ENCODE data around the gene PRKRA.
"Not testable (repeated sequence)": the region's sequence is repeated elsewhere in the genome, so short reads cannot be mapped to it uniquely, and the experiment has no call there.

The PRKRA gene

DNA sequence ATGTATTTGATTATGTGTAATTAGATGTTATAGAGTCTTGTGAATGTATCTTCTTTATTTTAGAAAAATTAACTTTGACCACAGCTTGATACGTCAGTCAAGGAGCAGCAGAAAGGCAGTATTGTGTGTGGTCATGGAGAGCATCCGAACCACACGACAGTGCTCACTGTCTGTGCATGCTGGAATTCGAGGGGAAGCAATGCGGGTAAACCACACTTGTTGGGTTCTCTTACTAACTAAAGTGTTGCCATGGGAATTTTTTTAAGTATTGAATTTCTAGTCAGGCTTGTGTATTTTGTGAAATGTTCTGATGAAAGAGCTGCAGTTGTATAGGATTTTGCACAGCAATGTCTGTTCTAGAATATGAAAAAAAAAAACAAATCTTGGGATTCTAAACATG is 5.0 kb upstream of the PRKRA start:
- DNase-seq: no peak

DNA sequence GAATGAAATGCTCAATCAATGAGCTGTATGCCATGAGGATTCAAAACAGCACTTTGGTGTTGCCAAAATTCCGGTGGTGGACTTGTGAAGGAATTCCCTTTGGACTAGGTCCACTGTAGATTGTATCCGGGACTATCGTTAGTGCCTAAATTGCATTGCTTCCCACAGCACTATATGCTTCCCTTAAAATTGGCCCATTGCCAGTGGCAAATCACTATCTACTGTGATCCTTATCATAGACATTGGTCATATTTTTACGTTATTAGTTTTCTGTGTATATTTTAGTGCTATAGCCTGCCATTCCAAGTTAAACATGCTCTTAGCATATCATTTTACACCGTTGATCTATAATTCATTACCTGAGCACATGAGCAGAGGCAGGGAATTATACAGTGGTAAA is 1.9 kb upstream of the PRKRA start:
- DNase-seq: no peak

DNA sequence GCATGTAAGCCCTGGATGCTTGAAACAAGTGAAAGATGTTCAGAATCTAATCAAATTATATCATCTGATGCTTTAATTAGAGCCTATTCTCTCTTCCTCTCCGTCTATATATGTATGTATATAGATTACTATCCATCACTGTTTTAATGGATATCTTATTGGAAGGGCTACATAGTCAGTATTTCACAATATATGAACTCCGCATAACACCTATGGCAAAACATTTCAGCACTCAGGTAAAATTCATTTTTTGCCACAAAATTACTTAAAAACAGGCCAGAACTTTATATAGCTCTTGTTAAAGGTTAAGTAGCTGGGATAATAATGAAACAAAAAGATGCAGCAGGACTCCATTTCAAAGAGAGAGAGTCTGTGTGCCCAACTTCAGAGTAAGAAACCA is 1.4 kb upstream of the PRKRA start:
- DNase-seq: no peak

DNA sequence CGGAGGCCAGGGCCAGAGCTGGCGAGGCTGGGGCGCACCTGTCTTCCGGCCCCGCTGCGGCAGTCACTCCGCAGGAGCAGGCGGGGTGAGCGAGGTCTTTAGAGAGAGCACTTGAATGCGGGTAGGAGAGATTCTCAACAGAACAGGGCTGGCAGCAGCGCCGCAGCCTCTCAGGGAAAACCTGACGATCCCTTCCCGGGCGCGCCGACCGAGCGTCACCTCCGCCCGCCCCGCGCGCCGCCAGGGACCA is 526 bp downstream of the PRKRA start:
- DNase-seq: no peak

DNA sequence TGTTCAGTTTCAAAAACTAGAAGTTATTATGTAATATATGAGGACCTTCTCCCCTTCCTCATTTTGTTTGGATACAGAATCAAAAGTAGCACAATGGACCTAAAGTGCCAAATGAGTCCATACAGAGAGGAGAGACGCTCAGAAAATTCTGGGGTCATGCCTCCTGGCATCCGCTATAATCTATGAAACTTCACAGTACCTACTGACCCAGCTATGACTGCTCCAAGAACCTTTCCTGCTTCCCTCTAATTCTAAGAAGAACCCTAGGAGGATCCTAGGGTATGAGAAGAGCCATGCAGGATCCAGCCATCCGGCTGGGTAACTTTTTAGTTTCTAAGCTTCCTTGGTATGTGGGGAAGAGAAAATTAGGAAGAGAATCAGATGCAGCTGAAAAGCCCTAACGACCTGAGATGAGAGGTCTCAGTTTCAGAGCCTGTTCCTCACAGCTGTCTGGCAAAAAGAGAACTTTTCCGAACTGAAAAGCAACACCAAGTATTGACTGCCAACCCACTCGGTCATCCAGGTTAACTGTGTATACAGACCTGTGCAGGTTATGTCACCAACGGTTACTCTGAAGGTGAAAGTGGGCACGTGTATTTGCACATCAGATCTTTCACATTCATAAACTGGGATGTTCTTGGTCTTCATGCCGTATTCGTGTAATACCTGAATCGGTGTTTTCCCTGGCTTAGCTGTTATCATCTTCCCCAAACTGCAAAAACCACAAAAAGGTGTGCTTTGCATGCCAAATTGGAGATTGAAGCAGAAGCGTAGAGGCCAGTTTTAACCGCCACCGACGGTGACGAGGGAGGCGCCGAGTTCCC is 1.1 kb downstream of the PRKRA start:
- no peak for DNase-seq

DNA sequence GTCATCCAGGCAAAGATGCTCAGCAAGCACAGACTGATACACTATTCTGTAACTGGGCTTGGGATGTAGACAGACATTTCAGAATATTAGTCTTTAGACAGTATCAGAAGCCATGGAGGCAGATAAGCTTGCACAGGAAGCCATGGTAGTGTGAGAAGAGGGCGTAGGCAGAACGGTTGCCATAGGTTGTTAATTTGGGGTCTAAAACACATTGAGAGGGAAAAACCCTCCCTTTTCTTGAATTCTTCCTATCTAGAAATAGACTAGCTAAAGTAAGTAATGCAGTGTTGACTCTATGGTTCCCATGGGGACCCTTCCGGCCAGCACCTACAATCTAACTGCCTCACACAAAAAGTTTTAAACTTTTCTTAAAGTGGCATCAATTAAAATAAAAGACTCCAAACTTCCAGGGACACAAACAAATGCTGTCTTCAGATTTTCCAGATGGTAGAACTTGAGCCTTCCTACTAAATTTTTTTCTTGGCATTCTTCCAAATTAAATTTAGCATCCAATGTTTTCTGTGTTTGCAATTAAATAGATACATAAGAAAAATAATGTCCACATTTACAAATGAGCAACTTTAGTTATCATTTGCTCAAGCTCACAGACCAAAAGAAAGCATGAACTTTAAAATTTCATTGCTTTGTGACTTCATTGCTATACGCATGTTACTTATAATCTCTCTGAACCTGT is 1.9 kb downstream of the PRKRA start:
- DNase-seq: no peak

DNA sequence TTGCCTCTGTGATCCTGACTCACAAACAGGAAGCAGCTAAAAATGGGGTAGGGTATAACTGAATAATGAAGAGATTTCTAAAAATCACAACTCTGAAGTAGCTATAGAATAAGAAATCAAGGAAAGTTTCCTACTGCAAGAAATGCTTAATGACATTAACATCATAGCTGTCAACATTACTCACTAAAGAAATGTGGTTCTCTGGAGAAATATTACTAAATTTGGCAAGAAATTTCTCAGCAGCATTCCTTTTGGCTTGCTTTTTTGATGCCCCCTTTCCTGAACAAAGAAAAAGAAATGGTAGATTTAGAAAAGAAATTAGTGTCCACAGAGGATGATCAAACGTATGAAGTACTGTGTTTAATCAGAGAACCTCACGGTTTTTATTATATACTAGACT is 9.5 kb downstream of the PRKRA start:
- DNase-seq: no peak

DNA sequence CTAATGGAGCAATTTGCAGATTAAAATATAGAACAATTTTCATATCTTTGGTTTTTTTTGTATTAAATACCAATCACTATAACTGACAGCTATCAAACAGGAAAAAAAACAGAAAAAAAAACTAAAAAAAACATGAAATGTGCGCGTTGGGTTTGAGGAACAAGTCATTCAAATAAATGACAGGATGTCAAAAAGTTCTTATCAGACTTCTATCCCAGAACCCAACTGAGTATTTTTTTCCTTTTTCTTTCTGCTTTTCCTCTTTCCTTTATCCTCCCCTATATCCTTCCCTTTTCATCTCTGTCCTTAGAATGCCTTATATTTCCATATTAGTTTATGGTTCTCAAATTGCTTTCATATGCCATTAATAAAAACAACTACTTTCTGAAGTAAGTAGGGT is 14.3 kb downstream of the PRKRA start:
- no peak for DNase-seq

DNA sequence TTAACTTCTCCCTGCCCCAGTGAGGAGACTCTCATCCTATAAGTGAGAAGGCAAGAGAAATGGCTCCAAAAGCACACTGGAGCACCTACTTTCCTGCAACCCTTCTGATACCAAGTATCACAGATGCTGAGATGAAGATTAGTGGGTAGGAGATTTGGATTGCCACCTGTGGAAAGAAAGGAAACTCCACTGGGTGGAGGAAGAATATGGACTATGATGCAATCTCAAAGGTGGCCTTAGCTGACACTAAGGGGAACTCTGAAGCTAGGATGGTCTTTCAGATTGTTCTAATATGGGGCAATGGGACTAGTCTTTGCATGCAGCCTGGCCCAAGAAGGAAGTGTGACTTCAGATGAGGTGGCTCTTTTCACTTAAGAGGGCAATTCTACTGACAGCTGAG is 21.6 kb downstream of the PRKRA start:
- no peak for DNase-seq

DNA sequence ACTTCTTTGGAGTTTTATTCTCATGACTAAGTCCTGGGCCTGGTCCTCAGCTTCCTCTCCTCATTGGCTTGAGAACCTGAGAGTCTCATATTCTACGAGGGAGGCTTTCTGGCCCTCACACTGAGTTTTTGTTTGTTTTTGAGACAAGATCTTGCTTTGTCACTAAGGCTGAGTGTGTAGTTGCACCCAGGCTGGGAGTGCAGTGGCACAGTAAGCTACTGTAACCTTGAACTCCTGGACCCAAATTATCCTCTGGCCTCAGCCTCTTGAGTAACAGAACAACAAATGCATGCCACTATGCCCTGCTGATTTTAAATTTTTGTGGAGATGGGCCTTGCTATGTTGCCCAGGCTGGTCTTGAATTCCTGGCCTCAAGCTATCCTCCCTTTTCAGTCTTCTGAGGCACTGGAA is 22.6 kb downstream of the PRKRA start:
- no peak for DNase-seq

DNA sequence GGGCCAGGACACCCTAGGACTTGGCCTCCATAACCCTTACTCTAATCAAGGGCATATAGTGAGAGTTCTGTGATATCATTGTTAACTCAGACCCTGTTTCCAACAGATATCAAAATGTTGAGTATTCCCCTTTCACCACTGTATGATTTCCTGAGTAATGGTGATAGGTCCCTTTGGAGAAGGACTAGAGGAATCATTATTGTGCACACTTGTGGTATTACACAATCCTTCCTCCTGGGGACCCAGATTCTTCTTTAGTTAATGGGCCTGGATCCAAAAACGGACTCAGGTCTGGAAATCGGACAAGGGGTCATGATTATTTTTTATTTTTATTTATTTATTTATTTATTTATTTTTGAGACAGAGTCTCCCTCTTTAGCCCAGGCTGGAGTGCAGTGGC is 23.5 kb downstream of the PRKRA start:
- DNase-seq: no peak

DNA sequence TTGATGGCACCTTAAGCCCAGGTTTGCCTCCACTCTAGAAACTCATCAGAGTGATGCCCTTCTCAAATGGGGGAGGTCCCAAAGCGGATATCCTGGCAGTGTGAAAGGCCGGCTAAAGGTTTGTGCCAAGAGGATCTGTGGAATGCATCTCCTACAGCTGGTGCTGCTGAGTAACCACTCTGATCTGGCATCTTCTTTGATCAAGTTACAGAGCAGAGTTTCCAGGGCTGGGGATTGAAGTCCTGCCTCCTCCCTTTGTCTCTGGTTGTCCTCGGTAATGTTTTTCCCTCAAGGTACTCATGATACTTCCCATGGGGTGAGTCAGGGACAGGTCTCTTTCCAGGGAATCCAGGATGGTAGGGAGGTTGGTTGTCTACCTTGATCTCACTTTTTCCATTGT is 24.6 kb downstream of the PRKRA start:
- no peak for DNase-seq

DNA sequence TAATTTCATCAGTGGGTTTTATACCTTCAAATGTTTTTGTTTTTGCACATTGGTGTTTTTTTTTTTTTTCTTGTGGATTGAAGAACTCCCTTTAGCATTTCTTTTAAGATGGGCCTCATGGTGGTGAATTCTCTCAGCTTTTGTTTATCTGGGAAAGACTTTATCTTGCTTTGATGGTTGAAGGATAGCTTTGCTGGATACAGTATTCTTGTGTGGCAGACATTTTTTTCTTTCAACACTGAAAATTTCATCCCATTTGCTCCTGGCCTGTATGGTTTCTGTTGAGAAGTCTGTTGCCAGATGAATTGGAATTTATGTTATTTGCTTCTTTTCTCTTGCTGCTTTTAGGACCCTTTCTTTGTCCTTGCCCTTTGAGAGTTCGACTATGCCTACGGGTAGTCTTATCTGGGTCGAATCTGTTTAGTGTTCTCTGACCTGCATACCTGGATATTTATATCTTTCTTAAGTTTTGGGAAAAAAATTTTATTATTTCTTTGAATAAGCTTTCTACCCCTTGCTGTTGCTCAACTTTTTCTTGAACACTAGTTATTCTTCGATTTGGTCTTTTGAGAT is 25.6 kb downstream of the PRKRA start:
- DNase-seq: no peak

DNA sequence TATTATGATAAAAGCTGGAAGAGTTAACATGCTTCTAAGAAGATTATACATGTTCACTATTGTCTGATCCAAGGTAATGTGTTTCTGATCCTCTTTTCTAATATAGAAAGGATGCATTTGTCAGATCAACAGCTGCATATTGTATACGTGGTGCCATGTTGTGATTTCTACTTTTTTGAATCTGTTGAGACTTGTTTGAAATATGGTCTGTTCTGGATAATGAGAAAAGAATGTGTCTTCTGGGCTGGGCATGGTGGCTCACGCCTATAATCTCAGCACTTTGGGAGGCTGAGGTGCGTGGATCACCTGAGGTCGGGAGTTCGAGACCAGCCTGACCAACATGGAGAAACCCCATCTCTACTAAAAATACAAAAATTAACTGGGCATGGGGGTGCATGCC is 27.2 kb downstream of the PRKRA start:
- DNase-seq: not testable (repeated sequence)

DNA sequence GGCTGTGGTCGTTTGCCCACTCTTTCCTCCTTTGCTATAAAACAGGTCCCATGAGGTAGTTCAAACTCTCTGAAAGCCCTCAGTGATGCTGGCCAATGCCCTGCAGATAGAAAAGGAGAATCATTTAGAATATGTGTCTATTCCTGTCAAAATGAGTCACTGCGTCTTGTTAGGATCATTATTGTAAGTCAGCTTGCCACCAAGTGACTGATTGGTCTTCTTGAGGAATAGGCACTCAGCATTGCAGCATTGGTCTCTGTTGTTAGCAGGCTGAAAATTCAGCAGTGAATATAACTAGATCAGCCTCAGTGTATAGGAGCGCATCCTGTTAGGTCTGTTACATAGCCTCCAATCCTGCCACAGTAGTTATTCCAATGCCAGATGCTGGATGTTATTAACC is 28.9 kb downstream of the PRKRA start:
- DNase-seq: no peak

DNA sequence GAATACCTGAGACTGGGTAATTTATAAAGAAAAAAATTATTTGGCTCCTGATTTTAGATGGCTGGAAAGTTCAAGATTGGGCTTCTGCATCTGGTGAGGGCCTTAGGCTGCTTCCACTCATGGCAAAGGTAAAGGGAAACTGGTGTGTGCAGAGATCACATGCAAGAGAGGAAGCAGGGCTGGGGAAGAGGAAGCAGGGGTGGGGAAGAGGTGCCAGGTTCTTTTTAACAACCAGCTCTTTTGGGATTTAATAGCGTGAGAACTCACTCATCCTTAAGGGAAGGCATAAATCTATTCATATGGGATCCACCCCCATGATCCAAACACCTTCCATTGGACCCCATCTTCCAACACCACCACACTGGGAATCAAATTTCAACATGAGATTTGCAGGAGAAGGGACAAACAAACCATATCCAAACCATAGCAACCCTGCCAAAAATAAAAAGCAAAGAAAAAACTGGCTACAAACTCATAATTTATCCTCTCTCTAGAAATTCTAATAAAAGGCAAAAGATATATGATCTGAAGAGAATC is 30.4 kb downstream of the PRKRA start:
- DNase-seq: no peak

DNA sequence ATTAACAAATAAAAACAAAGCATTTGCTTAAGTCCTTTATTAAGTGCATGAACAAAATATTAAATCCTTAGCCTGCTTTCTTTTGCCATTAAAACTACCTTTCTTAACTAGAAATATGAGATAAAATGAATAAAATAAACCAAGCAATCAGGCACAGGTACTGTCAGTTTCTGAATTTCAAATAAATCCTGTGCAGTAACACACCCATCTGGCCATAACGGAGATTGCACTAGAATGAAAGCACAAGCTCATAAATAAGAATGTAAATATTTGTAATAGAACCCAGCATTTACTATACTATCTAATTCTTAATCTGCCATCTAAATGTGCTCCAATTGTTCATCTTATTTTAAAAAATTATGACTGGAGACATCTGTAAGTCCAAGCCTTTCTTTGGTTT is 31.9 kb downstream of the PRKRA start:
- no peak for DNase-seq

DNA sequence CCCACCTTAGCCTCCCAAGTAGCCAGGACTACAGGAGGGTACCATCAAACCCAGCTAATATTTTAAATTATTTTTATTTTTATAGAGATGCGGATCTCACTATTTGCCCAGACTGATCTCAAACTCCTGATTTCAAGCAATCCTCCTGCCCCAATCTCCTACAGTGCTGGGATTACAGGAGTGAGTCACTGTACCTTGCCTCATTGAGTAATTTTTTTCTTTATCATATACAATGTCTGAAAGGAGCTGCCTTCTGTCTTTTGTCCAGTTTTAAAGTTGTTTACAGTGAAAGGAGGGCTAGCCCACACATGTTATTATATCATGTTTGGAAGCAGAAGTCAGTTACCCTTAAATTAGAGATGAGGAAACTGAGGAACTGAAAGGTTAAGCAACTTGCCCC is 32.5 kb downstream of the PRKRA start:
- no peak for DNase-seq

DNA sequence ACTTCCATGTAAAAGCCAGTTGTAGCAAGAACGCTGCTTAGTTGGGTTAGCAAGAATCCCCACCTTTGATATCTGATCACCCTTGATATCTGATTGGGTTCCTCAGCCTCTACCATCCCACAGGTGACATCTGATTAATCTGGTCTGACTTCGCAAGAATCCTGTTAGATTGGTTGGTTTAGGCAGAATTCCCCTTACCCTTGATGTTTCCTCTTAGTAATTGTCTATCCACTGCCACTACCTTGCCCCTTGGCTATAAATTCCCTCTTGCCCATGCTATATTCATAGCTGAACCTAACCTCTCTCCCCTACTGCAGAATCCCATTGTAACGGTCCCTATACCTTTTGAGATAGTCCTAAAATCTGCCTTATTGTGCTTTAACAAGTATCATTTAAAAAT is 33.1 kb downstream of the PRKRA start:
- DNase-seq: no peak

DNA sequence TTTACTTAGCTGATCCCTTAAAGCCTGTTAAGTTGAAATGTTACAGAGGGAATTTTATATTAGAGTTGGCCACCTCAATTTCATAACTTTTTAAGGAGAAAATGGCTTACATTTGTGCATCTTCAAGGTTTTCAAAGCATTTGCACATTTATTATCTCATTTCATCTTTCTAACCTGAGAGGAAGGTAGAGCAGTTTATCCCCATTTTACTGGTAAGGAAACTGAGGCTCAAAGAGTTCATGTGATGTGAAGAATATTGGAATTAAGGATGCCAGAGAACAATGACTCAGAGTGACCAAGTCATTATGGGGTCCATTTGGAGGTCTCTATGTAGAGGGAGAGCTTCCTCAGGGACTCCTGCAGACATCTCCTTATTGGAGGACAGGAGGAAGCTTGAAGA is 35.0 kb downstream of the PRKRA start:
- DNase-seq: no peak

DNA sequence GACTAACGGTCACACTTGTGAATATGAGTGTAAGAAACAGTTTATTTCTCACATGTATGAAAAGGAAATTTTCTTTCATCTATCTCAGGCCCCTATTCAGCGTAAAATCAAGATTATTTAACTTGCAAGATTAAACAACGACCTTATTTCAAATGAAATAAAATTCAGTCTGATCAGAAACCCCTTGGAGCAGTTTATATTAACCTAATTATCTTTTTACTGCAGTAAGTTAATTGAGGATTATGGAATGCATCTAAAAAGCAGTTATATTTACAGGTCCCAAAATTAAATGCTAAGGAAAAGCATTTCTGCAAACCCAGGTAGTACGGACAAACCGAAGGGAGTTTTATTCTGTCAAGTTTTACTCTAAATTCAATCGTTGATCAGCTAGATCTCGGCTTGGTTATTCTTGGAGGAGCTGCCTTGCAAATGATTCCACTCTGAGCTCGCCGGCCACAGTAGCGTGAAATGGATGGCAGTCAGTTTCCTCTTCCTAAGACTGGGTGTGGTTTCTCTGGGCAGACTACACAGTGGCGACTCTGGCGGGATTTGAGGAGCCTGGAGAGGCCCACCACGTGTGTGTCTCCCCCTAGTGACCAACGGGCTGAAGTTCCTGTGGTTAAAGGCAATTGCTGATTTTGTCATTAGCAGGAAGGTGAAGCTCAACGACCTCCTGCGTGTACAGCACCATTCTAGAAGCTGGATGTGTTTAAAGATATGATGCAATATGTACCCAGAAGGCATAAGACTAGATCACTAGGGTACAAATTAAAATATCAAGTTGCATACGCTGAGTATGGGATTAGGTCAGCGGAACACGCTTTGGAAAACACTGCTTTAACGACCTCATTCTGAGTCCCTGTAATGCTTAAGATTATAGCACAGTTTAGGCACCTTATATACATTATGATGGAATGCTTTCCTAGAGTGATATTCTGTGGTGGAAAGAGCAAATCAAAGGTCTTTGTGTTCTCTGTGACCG is 36.4 kb downstream of the PRKRA start:
- DNase-seq: peak; percentile 87 to 88

DNA sequence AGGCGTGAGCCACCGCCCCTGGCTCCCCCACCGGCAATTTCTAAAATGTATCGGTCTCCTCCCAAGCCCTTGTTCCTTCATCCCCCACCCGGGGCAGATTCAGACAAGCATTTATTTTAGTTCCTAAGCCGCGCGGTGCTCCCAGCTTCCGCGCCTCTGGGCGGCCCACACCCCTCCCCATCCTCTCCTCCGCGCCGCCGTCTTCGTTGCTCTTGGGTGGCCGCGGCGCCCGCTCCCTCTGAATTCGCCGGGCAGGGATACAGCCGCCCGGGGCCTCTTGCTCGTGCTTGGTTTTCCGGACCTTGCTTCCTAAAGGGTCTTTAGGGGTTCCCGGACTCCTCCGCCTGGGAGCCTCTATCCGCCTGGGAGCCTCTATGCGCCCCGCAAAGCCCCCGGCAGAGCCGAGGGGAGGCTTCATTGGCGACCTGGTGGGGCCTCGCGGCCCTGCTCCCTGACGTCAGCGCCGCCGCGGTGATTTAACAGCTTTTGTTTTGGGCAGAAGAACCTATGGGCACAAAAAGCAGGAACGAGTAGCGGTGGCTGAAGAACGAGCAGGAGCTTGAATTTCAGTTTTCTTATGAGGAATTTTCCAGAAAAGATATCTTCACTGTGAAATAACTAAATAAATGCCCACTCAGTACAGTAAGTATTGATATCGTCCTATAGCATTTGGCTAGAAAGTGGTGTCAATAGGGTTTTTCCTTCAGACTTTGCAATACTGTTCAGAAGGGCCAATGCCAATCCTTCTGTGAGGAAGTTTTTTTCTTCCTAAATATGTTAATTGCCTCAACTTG is 37.3 kb downstream of the PRKRA start:
- DNase-seq: peak; percentile 51 to 63

Data from NCI-H1930 (cell line).